A549 (cell line): ENCODE results near the gene FAM171A1. TPM values are rescaled to one million over a fixed set of nuclear protein-coding genes. Genes with fewer than 3 reads are reported as not detected.

Source experiments
- ATAC-seq, 2 experiments: fragments of 200-7000 bp in 1 of 2; fragments of >200 bp in 1 of 2; cut with Nextera tagmentation in 1 of 2; cut with Tn5 transposase in 1 of 2; 3 replicates each; pipeline versions ENCODE4 v1.8.0 to v1.9.1; 2018 to 2020; ENCODE audit warnings: mild to moderate bottlenecking in 1 of 2, moderate library complexity in 1 of 2
- CTCF ChIA-PET: fragments of 300-600 bp; sonication (Branson Sonifier 250); formaldehyde crosslinking; extraction: SDS; loops from one replicate; lab custom pipeline; 2021; ENCODE audit warnings: antibody characterized with exemption, inconsistent platforms; lab: Yijun Ruan, JAX
- POLR2A ChIA-PET: fragments of 350-600 bp; formaldehyde crosslinking; extraction: SDS; loops from one replicate; lab custom pipeline; 2021; ENCODE audit warnings: antibody characterized with exemption, inconsistent platforms; lab: Yijun Ruan, JAX
- DNase-seq, 2 experiments: peaks; one replicate each; pipeline versions ENCODE4 v3.0.0 to v3.0.0-alpha.2; 2011 to 2016; ENCODE audit warnings: low read depth in 1 of 2, low spot score in 1 of 2
- FAIRE-seq: peaks from 2 replicates; lab custom pipeline; 2011; peaks lifted over from hg19 to GRCh38; lab: Jason Lieb, UNC
- H3K27ac ChIP-seq, 2 experiments: fragments of >200 bp; sonication (Bioruptor Twin); formaldehyde crosslinking; 3 replicates each; pipeline ENCODE4 v1.5.1; 2016 to 2017
- H3K4me1 ChIP-seq: fragments of >200 bp; sonication (Bioruptor Twin); formaldehyde crosslinking; 3 replicates; pipeline ENCODE4 v1.6.1; 2016
- H3K4me2 ChIP-seq: fragments of >200 bp; sonication (Bioruptor Twin); formaldehyde crosslinking; 3 replicates; pipeline ENCODE4 v1.6.1; 2016
- H3K4me3 ChIP-seq: fragments of >200 bp; sonication (Bioruptor Twin); formaldehyde crosslinking; 3 replicates; pipeline ENCODE4 v1.5.1; 2016
- H3K9me3 ChIP-seq: fragments of >200 bp; sonication (Bioruptor Twin); formaldehyde crosslinking; 3 replicates; pipeline ENCODE4 v1.6.1; 2016
- BHLHE40 ChIP-seq: IDR thresholded peaks from 2 replicates; pipeline ENCODE4 v1.6.1; 2012; ENCODE audit warnings: low read depth, low read length, inconsistent platforms
- CEBPB ChIP-seq, 2 experiments: fragments of >200 bp in 1 of 2; sonication (Bioruptor Twin) in 1 of 2; formaldehyde crosslinking in 1 of 2; IDR thresholded peaks; 2 replicates each; pipeline ENCODE4 v1.6.1; 2012 to 2016
- CHD2 ChIP-seq: fragments of 150-350 bp; IDR thresholded peaks from 2 replicates; pipeline ENCODE4 v1.6.1; 2014; ENCODE audit warnings: low read length; ENCODE audit not compliant: partially characterized antibody
- CHD4 ChIP-seq: fragments of 200-600 bp; sonication (generic); IDR thresholded peaks from 2 replicates; pipeline ENCODE4 v1.6.1; 2016; ENCODE audit warnings: antibody characterized with exemption, mild to moderate bottlenecking, borderline replicate concordance
- CTCF ChIP-seq: fragments of >200 bp; sonication (Bioruptor Twin); formaldehyde crosslinking; IDR thresholded peaks from 3 replicates; pipeline ENCODE4 v1.5.1; 2016
- E2F6 ChIP-seq: IDR thresholded peaks from 2 replicates; pipeline ENCODE4 v1.6.1; 2012; ENCODE audit warnings: low read depth, borderline replicate concordance
- EHMT2 ChIP-seq: fragments of 200-600 bp; sonication (generic); IDR thresholded peaks from 2 replicates; pipeline ENCODE4 v1.6.1; 2016; ENCODE audit warnings: antibody characterized with exemption, low read depth, mild to moderate bottlenecking, moderate library complexity
- EP300 ChIP-seq, 2 experiments: fragments of >200 bp; sonication (Bioruptor Twin); formaldehyde crosslinking; IDR thresholded peaks; 2 replicates in 1 of 2; 3 replicates in 1 of 2; pipeline ENCODE4 v1.6.1; 2016 to 2017
- FOSL2 ChIP-seq, 2 experiments: fragments of 450-650 bp in 1 of 2; fragments of >200 bp in 1 of 2; sonication (Bioruptor Twin) in 1 of 2; formaldehyde crosslinking; IDR thresholded peaks; 2 replicates each; pipeline versions ENCODE4 v1.5.0 to v1.6.1; 2016 to 2020; ENCODE audit warnings: mild to moderate bottlenecking in 1 of 2, moderate library complexity in 1 of 2
- HMGXB4 ChIP-seq: fragments of 250-450 bp; sonication (Bioruptor Pico); IDR thresholded peaks from 2 replicates; pipeline ENCODE4 v1.5.0; 2021; ENCODE audit warnings: mild to moderate bottlenecking, moderate library complexity, borderline replicate concordance
- JUN ChIP-seq, 2 experiments: fragments of >200 bp; sonication (Bioruptor Twin); formaldehyde crosslinking; IDR thresholded peaks; 2 replicates in 1 of 2; 3 replicates in 1 of 2; pipeline ENCODE4 v1.6.1; 2016 to 2017
- MAZ ChIP-seq: fragments of 150-350 bp; IDR thresholded peaks from 2 replicates; pipeline ENCODE4 v1.6.1; 2014; ENCODE audit warnings: antibody characterized with exemption, low read depth, low read length, borderline replicate concordance
- NFE2L2 ChIP-seq: fragments of 150-350 bp; conservative IDR thresholded peaks from 2 replicates; pipeline ENCODE4 v1.6.1; 2014; ENCODE audit warnings: low read length
- NPAS2 ChIP-seq: fragments of 250-450 bp; sonication (Bioruptor Pico); IDR thresholded peaks from 2 replicates; pipeline ENCODE4 v1.8.0; 2022; ENCODE audit warnings: mild to moderate bottlenecking, moderate library complexity, borderline replicate concordance
- PBX3 ChIP-seq: IDR thresholded peaks from 2 replicates; pipeline ENCODE4 v1.6.1; 2012
- PHF8 ChIP-seq: fragments of 200-600 bp; sonication (generic); IDR thresholded peaks from 2 replicates; pipeline ENCODE4 v1.6.1; 2016; ENCODE audit warnings: low read depth, mild to moderate bottlenecking, antibody characterized with exemption, moderate library complexity, borderline replicate concordance
- POLR2A ChIP-seq: IDR thresholded peaks from 2 replicates; pipeline ENCODE4 v1.6.1; 2012; ENCODE audit warnings: mild to moderate bottlenecking, low read length
- RAD21 ChIP-seq, 2 experiments: fragments of >200 bp in 1 of 2; sonication (Bioruptor Twin) in 1 of 2; formaldehyde crosslinking in 1 of 2; IDR thresholded peaks in 1 of 2; conservative IDR thresholded peaks in 1 of 2; 2 replicates in 1 of 2; 3 replicates in 1 of 2; pipeline ENCODE4 v1.6.1; 2012 to 2018; ENCODE audit warnings: inconsistent platforms in 1 of 2
- RARB ChIP-seq: fragments of 250-450 bp; sonication (Bioruptor Pico); IDR thresholded peaks from 2 replicates; pipeline ENCODE4 v1.8.0; 2021; ENCODE audit warnings: mild to moderate bottlenecking, moderate library complexity
- RCOR1 ChIP-seq: fragments of 150-350 bp; IDR thresholded peaks from 2 replicates; pipeline ENCODE4 v1.6.1; 2014; ENCODE audit warnings: antibody characterized with exemption, low read length, low read depth
- REST ChIP-seq: fragments of 200-600 bp; sonication (generic); IDR thresholded peaks from 2 replicates; pipeline ENCODE4 v1.6.1; 2016; ENCODE audit warnings: antibody characterized with exemption, mild to moderate bottlenecking, moderate library complexity
- RFX5 ChIP-seq: fragments of 450-650 bp; IDR thresholded peaks from 2 replicates; pipeline ENCODE4 v1.7.1; 2014; ENCODE audit warnings: antibody characterized with exemption, mild to moderate bottlenecking, moderate library complexity
- SREBF2 ChIP-seq: fragments of 450-650 bp; IDR thresholded peaks from 2 replicates; pipeline ENCODE4 v1.6.1; 2014; ENCODE audit warnings: mild to moderate bottlenecking, moderate library complexity
- TP53 ChIP-seq: fragments of 250-450 bp; sonication (Bioruptor Pico); IDR thresholded peaks from 2 replicates; pipeline ENCODE4 v1.5.0; 2021; ENCODE audit warnings: mild to moderate bottlenecking, moderate library complexity
- ZNF302 ChIP-seq: fragments of 250-450 bp; sonication (Bioruptor Pico); IDR thresholded peaks from 2 replicates; pipeline ENCODE4 v1.9.0; 2021; ENCODE audit warnings: inconsistent platforms, mild to moderate bottlenecking, moderate library complexity
- ZSCAN20 ChIP-seq: fragments of 250-450 bp; sonication (Bioruptor Pico); IDR thresholded peaks from 2 replicates; pipeline ENCODE4 v1.8.0; 2022; ENCODE audit warnings: mild to moderate bottlenecking, moderate library complexity
- WGBS: methylation state at CpG from one replicate; pipeline ENCODE4 v1.1.6; 2017; ENCODE audit errors: missing lambda C conversion rate; 5-methylcytosine and 5-hydroxymethylcytosine counted together
- polyA plus RNA-seq, 4 experiments: library from polyadenylated mRNA; depleted of rRNA in 3 of 4; stranded (reverse); fragments of >200 nt; fragmentation: RNase III in 1 of 4; extraction: RNeasy Plus Mini Kit Qiagen cat#74134 plus additional on column Dnase treatment in 1 of 4; gene quantifications; 2 replicates in 3 of 4; 3 replicates in 1 of 4; pipeline ENCODE4 v1.2.3, GENCODE V29; 2011 to 2017

The FAM171A1 gene
- polyA plus RNA-seq, 2 of the 4 experiments (the other 2 are of a cell fraction): 13.8 to 15.2 TPM

- 76% methylated on average over 7 of the region's 7 CpGs for WGBS
- H3K9me3 ChIP-seq: no peaks in the 10 kb centered on the region
- no peak overlapping the region for H3K4me3 ChIP-seq
- FAIRE-seq (no peak), ATAC-seq (no peak), DNase-seq (no peak)
- ChIA-PET POLR2A (no interaction called here), CTCF (no interaction called here)
- peak overlapping the region; percentile 58 for H3K4me2 ChIP-seq
- TF ChIP-seq MAZ (no peak), NFE2L2 (no peak), E2F6 (no peak), BHLHE40 (no peak), EP300 (IDR thresholded peaks at IDR 0.05) (no peak), ZNF302 (CRISPR knock-in tag) (no peak), SREBF2 (no peak), PBX3 (no peak)
- H3K4me1 ChIP-seq: peaks cover 24% of the 10 kb centered on the region
- H3K27ac ChIP-seq: peak overlapping the region in 1 of 2 experiments; percentile 46; a peak in 3 of 6 replicates
Observed at GRCh38 chr10:15334650-15335323, 36.3 kb downstream of the FAM171A1 start.

GRCh38 chr10:15333909-15334649 is 37.0 kb downstream of the FAM171A1 start:
- H3K27ac ChIP-seq: peak overlapping the region in 1 of 2 experiments; percentile 46; a peak in 3 of 6 replicates
- WGBS: 65% methylated on average over 6 of the region's 6 CpGs
- FAIRE-seq (no peak), ATAC-seq (0 out of 6 replicates have a peak, but pooled peaks of 1 of the 2 experiments have one; percentile 34), DNase-seq (peak in 1 of 2 experiments; percentile 11)
- peaks cover 24% of the 10 kb centered on the region for H3K4me1 ChIP-seq
- ChIA-PET POLR2A (no interaction called here), CTCF (interaction anchor here (0.7 to 1.0 kb wide), 2 partner anchors 9 to 23 kb away, joined by 3 to 4 read pairs; no protein-coding TSS in a partner anchor)
- peak overlapping the region; percentile 58 for H3K4me2 ChIP-seq
- H3K9me3 ChIP-seq: no peaks in the 10 kb centered on the region
- TF ChIP-seq HMGXB4 (CRISPR knock-in tag) (no peak), JUN (IDR thresholded peaks at IDR 0.05) (no peak), CHD4 (no peak), FOSL2 (IDR thresholded peaks at IDR 0.05) (no peak), FOSL2 (CRISPR knock-in tag; IDR thresholded peaks at IDR 0.05) (no peak), NPAS2 (no peak), PHF8 (no peak), ZSCAN20 (CRISPR knock-in tag) (no peak), POLR2A (no peak), CTCF (no peak), MAZ (no peak), EHMT2 (no peak), RAD21 (conservative IDR thresholded peaks at IDR 0.05 in 1 of 2, IDR thresholded peaks at IDR 0.05 in 1 of 2) (no peak), RCOR1 (no peak), CHD2 (no peak), RARB (CRISPR knock-in tag) (no peak), EP300 (IDR thresholded peaks at IDR 0.05) (no peak), TP53 (CRISPR knock-in tag) (no peak), REST (no peak), CEBPB (IDR thresholded peaks at IDR 0.05) (no peak), RFX5 (no peak)
- H3K4me3 ChIP-seq: no peak overlapping the region
